Spleen (tissue), 7 donors: ENCODE measurements around the gene NTRK2.

Experiments
- POLR2A ChIP-seq, 3 donors: fragments of 450-650 bp; IDR thresholded peaks; one replicate each; pipeline ENCODE4 v1.5.1; 2017; ENCODE audit warnings: antibody characterized with exemption in 3 of 3, mild to moderate bottlenecking in 1 of 3
- TF ChIP-seq, protein P1 (sequence below), 11 experiments: fragments of 200-600 bp in 7 of 11; fragments of 450-650 bp in 4 of 11; sonication (generic) in 4 of 11; IDR thresholded peaks in 8 of 11; conservative IDR thresholded peaks in 3 of 11; 1 replicate in 7 of 11; 2 replicates in 4 of 11; pipeline versions ENCODE4 v1.4.0 to v1.8.0; 2016 to 2021; ENCODE audit warnings: antibody characterized with exemption in 11 of 11, inconsistent platforms in 4 of 11, mild to moderate bottlenecking in 1 of 11
- donor health status: DM: no; HTN: no; CAD: no; lungs with moderate emphysema.
- donor health status: DM: no; HTN: no; CAD: no.
- donor health status: DM: no; HTN: no; CAD: no.

DNA sequence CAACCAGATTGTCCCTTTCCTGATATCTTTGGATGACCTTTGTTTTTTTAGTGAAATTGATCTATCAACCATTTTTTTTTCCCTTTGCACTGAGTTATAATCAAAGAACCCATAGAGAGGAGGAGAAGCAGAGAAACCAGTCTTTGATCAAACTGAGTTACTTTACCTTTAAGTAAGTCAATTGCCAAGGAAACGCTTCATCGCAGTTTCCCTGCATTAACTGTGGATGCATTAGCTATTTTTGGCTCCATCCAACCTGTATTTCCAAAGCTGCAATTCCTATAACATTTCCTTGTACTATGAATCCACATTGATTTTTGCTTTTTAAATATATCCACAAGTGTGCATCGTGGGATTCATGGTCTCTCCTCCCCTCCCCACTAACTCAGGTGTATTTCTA lies 268.1 kb downstream of the NTRK2 start:
- TF ChIP-seq, protein P1, sequence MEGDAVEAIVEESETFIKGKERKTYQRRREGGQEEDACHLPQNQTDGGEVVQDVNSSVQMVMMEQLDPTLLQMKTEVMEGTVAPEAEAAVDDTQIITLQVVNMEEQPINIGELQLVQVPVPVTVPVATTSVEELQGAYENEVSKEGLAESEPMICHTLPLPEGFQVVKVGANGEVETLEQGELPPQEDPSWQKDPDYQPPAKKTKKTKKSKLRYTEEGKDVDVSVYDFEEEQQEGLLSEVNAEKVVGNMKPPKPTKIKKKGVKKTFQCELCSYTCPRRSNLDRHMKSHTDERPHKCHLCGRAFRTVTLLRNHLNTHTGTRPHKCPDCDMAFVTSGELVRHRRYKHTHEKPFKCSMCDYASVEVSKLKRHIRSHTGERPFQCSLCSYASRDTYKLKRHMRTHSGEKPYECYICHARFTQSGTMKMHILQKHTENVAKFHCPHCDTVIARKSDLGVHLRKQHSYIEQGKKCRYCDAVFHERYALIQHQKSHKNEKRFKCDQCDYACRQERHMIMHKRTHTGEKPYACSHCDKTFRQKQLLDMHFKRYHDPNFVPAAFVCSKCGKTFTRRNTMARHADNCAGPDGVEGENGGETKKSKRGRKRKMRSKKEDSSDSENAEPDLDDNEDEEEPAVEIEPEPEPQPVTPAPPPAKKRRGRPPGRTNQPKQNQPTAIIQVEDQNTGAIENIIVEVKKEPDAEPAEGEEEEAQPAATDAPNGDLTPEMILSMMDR (IDR thresholded peaks at IDR 0.05 in 8 of 11, conservative IDR thresholded peaks at IDR 0.05 in 3 of 11), result no peak
- TF ChIP-seq POLR2A (IDR thresholded peaks at IDR 0.05), result no peak
